AG04449 (cell line): Measurements from ENCODE around the gene STAT6.

ENCODE experiments used
- CTCF ChIA-PET: fragments of 350-600 bp; formaldehyde crosslinking; extraction: SDS; loops from one replicate; lab custom pipeline; 2021; ENCODE audit warnings: antibody characterized with exemption; lab: Yijun Ruan, JAX
- POLR2A ChIA-PET: fragments of 400-600, 350-600 bp; formaldehyde crosslinking; extraction: SDS; loops from one replicate; lab custom pipeline; 2020; ENCODE audit warnings: antibody characterized with exemption, inconsistent platforms; lab: Yijun Ruan, JAX
- DNase-seq: peaks from one replicate; pipeline ENCODE4 v3.0.0-alpha.2; 2010; ENCODE audit warnings: low read depth, low spot score
- H3K4me3 ChIP-seq: 2 replicates; pipeline ENCODE4 v1.5.1; 2011; ENCODE audit warnings: low read depth, mild to moderate bottlenecking, control low read depth, low read length
- TF ChIP-seq, protein P1 (sequence below): IDR thresholded peaks from one replicate; pipeline ENCODE4 v1.5.1; 2011; ENCODE audit warnings: mild to moderate bottlenecking, moderate library complexity, low read length, control low read depth, inconsistent platforms; ENCODE audit not compliant: insufficient read depth; ENCODE audit errors: missing control alignments

Gene STAT6

DNA sequence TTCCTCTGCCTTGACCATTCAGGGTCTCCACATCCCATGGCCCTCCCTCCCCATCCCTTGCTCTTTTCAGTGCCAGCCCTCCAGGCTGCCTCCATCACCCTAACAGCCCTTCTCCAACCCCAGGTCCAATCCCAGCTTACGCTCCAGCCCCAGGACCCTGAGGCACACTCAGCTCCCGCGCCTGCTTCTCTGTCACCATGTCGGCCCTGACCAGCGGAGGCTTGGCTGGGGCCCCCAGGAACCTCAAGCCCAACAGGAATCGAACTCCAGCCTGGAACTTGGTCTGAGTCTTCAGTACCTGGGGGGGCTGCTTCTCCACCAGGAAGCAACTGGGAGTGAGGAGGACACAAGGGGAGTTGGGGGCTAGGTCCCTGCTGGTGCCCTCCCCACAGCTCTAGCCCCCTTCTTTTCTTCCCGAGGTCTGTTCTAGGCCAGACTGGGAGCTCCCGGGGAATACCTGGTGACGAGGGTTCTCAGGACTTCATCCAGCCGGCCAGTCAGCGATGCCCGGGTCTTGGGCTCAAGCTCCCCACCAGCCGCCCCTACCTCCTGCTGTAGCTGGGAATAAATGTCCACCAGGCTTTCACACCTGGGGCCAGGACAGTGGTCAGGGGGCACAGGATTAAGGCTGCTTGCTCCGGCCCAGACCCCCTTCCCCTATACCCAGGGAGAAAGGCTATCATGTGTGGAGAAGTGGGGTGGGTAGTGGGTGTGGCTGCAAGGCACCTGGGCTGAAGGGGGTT is 6.0 kb downstream of the STAT6 start:
- CTCF ChIA-PET: interaction anchor here (1.1 to 13.0 kb wide), 5 partner anchors 11 to 78 kb away, joined by 3 to 218 read pairs (median 4); partner anchors contain the start of gene NAB2
- DNase-seq: no peak
- POLR2A ChIA-PET: interaction anchor here (1.0 to 7.7 kb wide), 4 partner anchors 8 to 36 kb away, joined by 3 to 64 read pairs (median 10); no protein-coding TSS in a partner anchor
- no peak overlapping the region for H3K4me3 ChIP-seq
- TF ChIP-seq, protein P1, sequence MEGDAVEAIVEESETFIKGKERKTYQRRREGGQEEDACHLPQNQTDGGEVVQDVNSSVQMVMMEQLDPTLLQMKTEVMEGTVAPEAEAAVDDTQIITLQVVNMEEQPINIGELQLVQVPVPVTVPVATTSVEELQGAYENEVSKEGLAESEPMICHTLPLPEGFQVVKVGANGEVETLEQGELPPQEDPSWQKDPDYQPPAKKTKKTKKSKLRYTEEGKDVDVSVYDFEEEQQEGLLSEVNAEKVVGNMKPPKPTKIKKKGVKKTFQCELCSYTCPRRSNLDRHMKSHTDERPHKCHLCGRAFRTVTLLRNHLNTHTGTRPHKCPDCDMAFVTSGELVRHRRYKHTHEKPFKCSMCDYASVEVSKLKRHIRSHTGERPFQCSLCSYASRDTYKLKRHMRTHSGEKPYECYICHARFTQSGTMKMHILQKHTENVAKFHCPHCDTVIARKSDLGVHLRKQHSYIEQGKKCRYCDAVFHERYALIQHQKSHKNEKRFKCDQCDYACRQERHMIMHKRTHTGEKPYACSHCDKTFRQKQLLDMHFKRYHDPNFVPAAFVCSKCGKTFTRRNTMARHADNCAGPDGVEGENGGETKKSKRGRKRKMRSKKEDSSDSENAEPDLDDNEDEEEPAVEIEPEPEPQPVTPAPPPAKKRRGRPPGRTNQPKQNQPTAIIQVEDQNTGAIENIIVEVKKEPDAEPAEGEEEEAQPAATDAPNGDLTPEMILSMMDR: no peak

- CTCF ChIA-PET: interaction anchor here (1.0 to 13.0 kb wide), 6 partner anchors 8 to 79 kb away, joined by 3 to 218 read pairs (median 8); partner anchors contain the start of gene NAB2
- no peak overlapping the region for H3K4me3 ChIP-seq
- TF ChIP-seq, protein P1: no peak
- no peak for DNase-seq
- POLR2A ChIA-PET: interaction anchor here (1.0 to 2.7 kb wide), 4 partner anchors 10 to 35 kb away, joined by 3 to 12 read pairs (median 6); no protein-coding TSS in a partner anchor
Measured at GRCh38 chr12:57104292-57104910, 6.8 kb downstream of the STAT6 start.

- TF ChIP-seq, protein P1: no peak
- H3K4me3 ChIP-seq: no peak overlapping the region
- ChIA-PET CTCF (interaction anchor here (1.0 to 13.0 kb wide), 4 partner anchors 9 to 34 kb away, joined by 4 to 218 read pairs (median 8); partner anchors contain the start of gene NAB2), POLR2A (interaction anchor here (1.1 to 2.7 kb wide), 3 partner anchors 10 to 14 kb away, joined by 4 to 12 read pairs (median 8); no protein-coding TSS in a partner anchor)
- DNase-seq: no peak
Measured at GRCh38 chr12:57103856-57104255, 7.3 kb downstream of the STAT6 start.

- POLR2A ChIA-PET: no interaction called here
- DNase-seq: no peak
- TF ChIP-seq, protein P1: no peak
- H3K4me3 ChIP-seq: no peak overlapping the region
- CTCF ChIA-PET: interaction anchor here (1.2 to 16.5 kb wide), 3 partner anchors 5 to 140 kb away, joined by 3 to 218 read pairs (median 218); partner anchors contain the start of genes NAB2 and STAT6
Measured at GRCh38 chr12:57101892-57102695, 9.1 kb downstream of the STAT6 start.

DNA sequence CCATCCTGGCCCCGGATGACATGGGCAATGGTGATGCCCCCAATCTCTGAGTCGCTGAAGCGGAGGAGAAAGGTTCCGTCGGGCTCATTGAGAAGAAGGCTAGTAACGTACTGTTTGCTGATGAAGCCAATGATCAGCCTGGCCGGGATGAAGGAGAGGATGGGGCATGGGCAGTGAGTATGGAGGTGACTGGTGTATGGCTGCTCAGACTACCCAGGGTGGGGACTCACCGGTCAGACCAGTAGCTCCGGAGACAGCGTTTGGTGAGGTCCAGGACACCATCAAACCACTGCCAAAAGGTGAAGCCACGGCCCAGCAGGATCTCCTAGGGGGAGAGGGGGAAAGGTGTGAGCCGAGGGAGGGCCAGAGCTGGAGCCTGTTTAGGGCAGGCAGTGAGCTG is 11.4 kb downstream of the STAT6 start:
- ChIA-PET CTCF (interaction anchor here (1.1 to 16.5 kb wide), 2 partner anchors 7 to 113 kb away, joined by 3 to 218 read pairs; partner anchors contain the start of gene STAT6), POLR2A (interaction anchor here (0.8 to 4.7 kb wide), 4 partner anchors 8 to 12 kb away, joined by 3 to 64 read pairs (median 4); partner anchors contain the start of genes NAB2 and STAT6)
- no peak overlapping the region for H3K4me3 ChIP-seq
- TF ChIP-seq, protein P1: no peak
- DNase-seq: no peak
